HCT116 (cell line): Measurements from ENCODE around the gene HECW1. TPM values are rescaled to one million over a fixed set of nuclear protein-coding genes. Genes with fewer than 3 reads are reported as not detected.

Experiments used
- ATAC-seq: fragments of 200-7000 bp; cut with Tn5 transposase; 2 replicates; pipeline ENCODE4 v1.9.1; 2020; ENCODE audit warnings: mild to moderate bottlenecking, moderate library complexity
- BruUV-seq: library from RNA; stranded (reverse); fragments of 400-500 nt; replicated peaks from 2 replicates; lab custom pipeline; 2021; lab: Mats Ljungman, UMichigan
- CTCF ChIA-PET: fragments of 300-600 bp; sonication (Branson Sonifier 250); formaldehyde crosslinking; loops from one replicate; lab custom pipeline; 2021; ENCODE audit warnings: antibody characterized with exemption; lab: Charles Lee
- POLR2A ChIA-PET: fragments of 300-600, 350-600 bp; sonication (Branson Sonifier 250); formaldehyde crosslinking; loops from one replicate; lab custom pipeline; 2021; ENCODE audit warnings: antibody characterized with exemption; lab: Charles Lee
- RAD21 ChIA-PET, 2 experiments: fragments of 300-600 bp; sonication (Branson Sonifier 250); formaldehyde crosslinking; loops; one replicate each; lab custom pipeline; 2023; ENCODE audit warnings: low total read pairs in 2 of 2; ENCODE audit not compliant: uncharacterized antibody in 2 of 2, unreplicated experiment in 2 of 2, low non-redundant PET in 1 of 2; lab: Charles Lee
- DNase-seq: peaks from one replicate; pipeline ENCODE4 v3.0.0-alpha.2; 2010; ENCODE audit warnings: low read depth, low spot score
- H2AFZ ChIP-seq: fragments of 200-600 bp; shearing (Covaris generic), sonication (generic); 2 replicates; pipeline ENCODE4 v1.6.1; 2017; ENCODE audit warnings: low read depth, mixed run types, mixed read lengths, antibody characterized with exemption, low read length; ENCODE audit not compliant: poor library complexity, severe bottlenecking
- H3K27ac ChIP-seq: 2 replicates; pipeline ENCODE4 v1.5.1; 2012; ENCODE audit warnings: low read depth, low read length
- H3K27me3 ChIP-seq: fragments of 200-600 bp; sonication (generic); 2 replicates; pipeline ENCODE4 v1.6.1; 2016; ENCODE audit warnings: mixed run types, low read length, mixed read lengths; ENCODE audit not compliant: insufficient read depth
- H3K36me3 ChIP-seq, 2 experiments: fragments of 200-500 bp in 1 of 2; fragments of 200-600 bp in 1 of 2; sonication (Bioruptor generic) in 1 of 2; sonication (generic) in 1 of 2; 2 replicates each; pipeline versions ENCODE4 v1.5.1 to v1.6.1; 2014 to 2016; ENCODE audit warnings: low read length in 2 of 2, inconsistent platforms in 1 of 2, mixed read lengths in 1 of 2, mixed run types in 1 of 2; ENCODE audit not compliant: insufficient read depth in 2 of 2, control insufficient read depth in 1 of 2
- H3K4me1 ChIP-seq, 2 experiments: fragments of 200-600 bp in 1 of 2; sonication (generic) in 1 of 2; 2 replicates each; pipeline versions ENCODE4 v1.5.1 to v1.6.1; 2012 to 2017; ENCODE audit warnings: low read length in 2 of 2, inconsistent platforms in 1 of 2, mild to moderate bottlenecking in 1 of 2, mixed read lengths in 1 of 2, mixed run types in 1 of 2, moderate library complexity in 1 of 2; ENCODE audit not compliant: insufficient read depth in 2 of 2, control insufficient read depth in 1 of 2
- H3K4me2 ChIP-seq: fragments of 200-600 bp; sonication (generic); 2 replicates; pipeline ENCODE4 v1.6.1; 2017; ENCODE audit warnings: mixed run types, low read length, mixed read lengths
- H3K4me3 ChIP-seq, 2 experiments: fragments of 200-600 bp in 1 of 2; sonication (generic) in 1 of 2; replicated peaks in 1 of 2; 2 replicates each; pipeline ENCODE4 v1.5.1; 2011 to 2016; ENCODE audit warnings: low read length in 2 of 2, control low read depth in 1 of 2, low read depth in 1 of 2, mild to moderate bottlenecking in 1 of 2, mixed read lengths in 1 of 2, mixed run types in 1 of 2
- H3K79me2 ChIP-seq: fragments of 200-600 bp; sonication (generic); 2 replicates; pipeline ENCODE4 v1.6.1; 2017; ENCODE audit warnings: mild to moderate bottlenecking, mixed run types, low read length, moderate library complexity, mixed read lengths; ENCODE audit not compliant: insufficient read depth
- H3K9ac ChIP-seq: fragments of 200-600 bp; sonication (generic); 2 replicates; pipeline ENCODE4 v1.6.1; 2016; ENCODE audit warnings: low read length, mixed read lengths
- H3K9me2 ChIP-seq: fragments of 200-600 bp; sonication (generic), shearing (Covaris generic); 2 replicates; pipeline ENCODE4 v1.6.1; 2017; ENCODE audit warnings: mixed run types, mild to moderate bottlenecking, moderate library complexity; ENCODE audit not compliant: insufficient read depth
- H3K9me3 ChIP-seq, 2 experiments: fragments of 200-500 bp in 1 of 2; fragments of 200-600 bp in 1 of 2; sonication (Bioruptor generic) in 1 of 2; sonication (generic) in 1 of 2; 2 replicates each; pipeline ENCODE4 v1.6.1; 2014 to 2017; ENCODE audit warnings: low read length in 2 of 2, mixed read lengths in 2 of 2, inconsistent platforms in 1 of 2, low read depth in 1 of 2, mild to moderate bottlenecking in 1 of 2, mixed run types in 1 of 2, moderate library complexity in 1 of 2; ENCODE audit not compliant: control insufficient read depth in 1 of 2, insufficient read depth in 1 of 2
- H4K20me1 ChIP-seq: fragments of 200-600 bp; sonication (generic), shearing (Covaris generic); 2 replicates; pipeline ENCODE4 v1.6.1; 2017; ENCODE audit warnings: mixed run types, mild to moderate bottlenecking, moderate library complexity; ENCODE audit not compliant: insufficient read depth
- CBX3 ChIP-seq: IDR thresholded peaks from 2 replicates; pipeline ENCODE4 v1.6.1; 2012; ENCODE audit warnings: low read depth
- CEBPB ChIP-seq: IDR thresholded peaks from 2 replicates; pipeline ENCODE4 v1.6.1; 2012; ENCODE audit warnings: low read depth
- EGR1 ChIP-seq: IDR thresholded peaks from 2 replicates; pipeline ENCODE4 v1.6.1; 2012; ENCODE audit warnings: low read depth
- EZH2 ChIP-seq: fragments of 200-600 bp; sonication (generic); IDR thresholded peaks from 2 replicates; pipeline ENCODE4 v1.6.1; 2017; ENCODE audit warnings: antibody characterized with exemption, mixed run types
- EZH2phosphoT487 ChIP-seq: fragments of 200-600 bp; IDR thresholded peaks from 2 replicates; pipeline ENCODE4 v1.6.1; 2018; ENCODE audit warnings: antibody characterized with exemption, borderline replicate concordance
- FOSL1 ChIP-seq: IDR thresholded peaks from 2 replicates; pipeline ENCODE4 v1.6.1; 2012; ENCODE audit warnings: low read depth
- JUND ChIP-seq: IDR thresholded peaks from 2 replicates; pipeline ENCODE4 v1.6.1; 2012
- POLR2AphosphoS5 ChIP-seq: IDR thresholded peaks from 2 replicates; pipeline ENCODE4 v1.6.1; 2011; ENCODE audit warnings: mild to moderate bottlenecking, low read depth, low read length, moderate library complexity
- RAD21 ChIP-seq: IDR thresholded peaks from 2 replicates; pipeline ENCODE4 v1.6.1; 2012; ENCODE audit warnings: low read depth, mild to moderate bottlenecking
- SP1 ChIP-seq: IDR thresholded peaks from 2 replicates; pipeline ENCODE4 v1.6.1; 2012; ENCODE audit warnings: low read depth
- SRF ChIP-seq: IDR thresholded peaks from 2 replicates; pipeline ENCODE4 v1.6.1; 2012; ENCODE audit warnings: low read depth
- YY1 ChIP-seq: IDR thresholded peaks from 2 replicates; pipeline ENCODE4 v1.6.1; 2011; ENCODE audit warnings: low read length, low read depth, moderate library complexity, mild to moderate bottlenecking; ENCODE audit not compliant: insufficient replicate concordance; ENCODE audit errors: extremely low read depth
- ZNF274 ChIP-seq: fragments of 200-500 bp; sonication (Bioruptor generic); IDR thresholded peaks from 2 replicates; pipeline ENCODE4 v1.6.1; 2014; ENCODE audit warnings: mild to moderate bottlenecking, low read depth, low read length, inconsistent platforms
- intact Hi-C: fragments of 100-400 bp; cut with micrococcal nuclease; formaldehyde crosslinking; loops from 2 replicates; pipeline ENCODE4 v1.10.0; 2022
- total RNA-seq: library from RNA; stranded (reverse); gene quantifications from one replicate; pipeline ENCODE4 v1.2.1, GENCODE V29; 2021; ENCODE audit not compliant: unreplicated experiment
- TF ChIP-seq, protein P1 (sequence below): IDR thresholded peaks from 2 replicates; pipeline ENCODE4 v1.6.1; 2012
- TF ChIP-seq, protein P2 (sequence below): IDR thresholded peaks from 2 replicates; pipeline ENCODE4 v1.6.1; 2011; ENCODE audit warnings: mild to moderate bottlenecking, low read length, moderate library complexity; ENCODE audit not compliant: insufficient replicate concordance; ENCODE audit errors: extremely low read depth
- TF ChIP-seq, protein P3 (sequence below): IDR thresholded peaks from 2 replicates; pipeline ENCODE4 v1.6.1; 2012
- TF ChIP-seq, protein P4 (sequence below): IDR thresholded peaks from 2 replicates; pipeline ENCODE4 v1.6.1; 2012; ENCODE audit warnings: low read depth
- TF ChIP-seq, protein P5 (sequence below), 3 experiments: fragments of 200-600 bp in 1 of 3; sonication (generic) in 1 of 3; IDR thresholded peaks in 2 of 3; conservative IDR thresholded peaks in 1 of 3; 2 replicates each; pipeline ENCODE4 v1.5.1; 2012 to 2017; ENCODE audit warnings: low read depth in 2 of 3, low read length in 2 of 3, antibody characterized with exemption in 1 of 3, borderline replicate concordance in 1 of 3, control low read depth in 1 of 3, mild to moderate bottlenecking in 1 of 3, mixed read lengths in 1 of 3, mixed run types in 1 of 3, moderate library complexity in 1 of 3; ENCODE audit not compliant: insufficient read depth in 1 of 3

Gene HECW1
- total RNA-seq, 1 experiment from 2014 or later, result 5.6 TPM

DNA sequence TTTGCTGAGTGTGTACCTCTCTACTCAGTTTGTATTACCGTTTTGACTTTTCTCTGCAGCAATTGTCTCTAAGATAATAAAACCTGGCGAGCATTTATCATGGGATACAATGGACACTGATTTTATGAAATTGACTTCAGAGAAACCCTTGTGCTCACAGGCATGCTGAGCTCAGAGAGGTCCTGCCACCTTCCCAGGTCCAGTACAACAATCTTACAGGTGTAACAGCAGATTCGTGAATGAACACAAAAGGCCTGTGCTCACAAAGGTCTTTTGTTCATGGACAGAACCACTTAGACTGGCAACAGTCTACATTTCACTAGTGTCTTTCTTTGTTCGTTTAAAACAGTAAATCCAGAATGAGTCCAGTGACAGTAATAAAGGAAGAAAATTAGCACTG is 43.2 kb downstream of the HECW1 start:
- H3K4me1 ChIP-seq, result no peaks in the 10 kb centered on the region
- no peak overlapping the region for H3K27ac ChIP-seq
- no peak overlapping the region for H3K9ac ChIP-seq
- H3K4me2 ChIP-seq, result no peak overlapping the region
- no peak overlapping the region for H3K4me3 ChIP-seq
- intact Hi-C loops, result no loop called here
- no peaks in the 10 kb centered on the region for H3K27me3 ChIP-seq
- no peaks in the 10 kb centered on the region for H3K79me2 ChIP-seq
- CTCF ChIA-PET, result no interaction called here
- H4K20me1 ChIP-seq, result no peaks in the 10 kb centered on the region
- POLR2A ChIA-PET, result no interaction called here
- no peaks in the 10 kb centered on the region for H3K36me3 ChIP-seq
- DNase-seq, result no peak
- no peaks in the 10 kb centered on the region for H3K9me3 ChIP-seq
- no TSS peak for BruUV-seq
- TF ChIP-seq SP1 (no peak), ZNF274 (no peak), FOSL1 (no peak), RAD21 (no peak), YY1 (no peak), CEBPB (no peak), POLR2AphosphoS5 (no peak), EZH2 (no peak), JUND (no peak), EGR1 (no peak), CBX3 (no peak), EZH2phosphoT487 (no peak), SRF (no peak)
- TF ChIP-seq, protein P1, sequence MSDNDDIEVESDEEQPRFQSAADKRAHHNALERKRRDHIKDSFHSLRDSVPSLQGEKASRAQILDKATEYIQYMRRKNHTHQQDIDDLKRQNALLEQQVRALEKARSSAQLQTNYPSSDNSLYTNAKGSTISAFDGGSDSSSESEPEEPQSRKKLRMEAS, result no peak
- TF ChIP-seq, protein P2, sequence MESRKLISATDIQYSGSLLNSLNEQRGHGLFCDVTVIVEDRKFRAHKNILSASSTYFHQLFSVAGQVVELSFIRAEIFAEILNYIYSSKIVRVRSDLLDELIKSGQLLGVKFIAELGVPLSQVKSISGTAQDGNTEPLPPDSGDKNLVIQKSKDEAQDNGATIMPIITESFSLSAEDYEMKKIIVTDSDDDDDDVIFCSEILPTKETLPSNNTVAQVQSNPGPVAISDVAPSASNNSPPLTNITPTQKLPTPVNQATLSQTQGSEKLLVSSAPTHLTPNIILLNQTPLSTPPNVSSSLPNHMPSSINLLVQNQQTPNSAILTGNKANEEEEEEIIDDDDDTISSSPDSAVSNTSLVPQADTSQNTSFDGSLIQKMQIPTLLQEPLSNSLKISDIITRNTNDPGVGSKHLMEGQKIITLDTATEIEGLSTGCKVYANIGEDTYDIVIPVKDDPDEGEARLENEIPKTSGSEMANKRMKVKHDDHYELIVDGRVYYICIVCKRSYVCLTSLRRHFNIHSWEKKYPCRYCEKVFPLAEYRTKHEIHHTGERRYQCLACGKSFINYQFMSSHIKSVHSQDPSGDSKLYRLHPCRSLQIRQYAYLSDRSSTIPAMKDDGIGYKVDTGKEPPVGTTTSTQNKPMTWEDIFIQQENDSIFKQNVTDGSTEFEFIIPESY, result no peak
- TF ChIP-seq, protein P3, sequence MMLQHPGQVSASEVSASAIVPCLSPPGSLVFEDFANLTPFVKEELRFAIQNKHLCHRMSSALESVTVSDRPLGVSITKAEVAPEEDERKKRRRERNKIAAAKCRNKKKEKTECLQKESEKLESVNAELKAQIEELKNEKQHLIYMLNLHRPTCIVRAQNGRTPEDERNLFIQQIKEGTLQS, result no peak
- TF ChIP-seq, protein P4, sequence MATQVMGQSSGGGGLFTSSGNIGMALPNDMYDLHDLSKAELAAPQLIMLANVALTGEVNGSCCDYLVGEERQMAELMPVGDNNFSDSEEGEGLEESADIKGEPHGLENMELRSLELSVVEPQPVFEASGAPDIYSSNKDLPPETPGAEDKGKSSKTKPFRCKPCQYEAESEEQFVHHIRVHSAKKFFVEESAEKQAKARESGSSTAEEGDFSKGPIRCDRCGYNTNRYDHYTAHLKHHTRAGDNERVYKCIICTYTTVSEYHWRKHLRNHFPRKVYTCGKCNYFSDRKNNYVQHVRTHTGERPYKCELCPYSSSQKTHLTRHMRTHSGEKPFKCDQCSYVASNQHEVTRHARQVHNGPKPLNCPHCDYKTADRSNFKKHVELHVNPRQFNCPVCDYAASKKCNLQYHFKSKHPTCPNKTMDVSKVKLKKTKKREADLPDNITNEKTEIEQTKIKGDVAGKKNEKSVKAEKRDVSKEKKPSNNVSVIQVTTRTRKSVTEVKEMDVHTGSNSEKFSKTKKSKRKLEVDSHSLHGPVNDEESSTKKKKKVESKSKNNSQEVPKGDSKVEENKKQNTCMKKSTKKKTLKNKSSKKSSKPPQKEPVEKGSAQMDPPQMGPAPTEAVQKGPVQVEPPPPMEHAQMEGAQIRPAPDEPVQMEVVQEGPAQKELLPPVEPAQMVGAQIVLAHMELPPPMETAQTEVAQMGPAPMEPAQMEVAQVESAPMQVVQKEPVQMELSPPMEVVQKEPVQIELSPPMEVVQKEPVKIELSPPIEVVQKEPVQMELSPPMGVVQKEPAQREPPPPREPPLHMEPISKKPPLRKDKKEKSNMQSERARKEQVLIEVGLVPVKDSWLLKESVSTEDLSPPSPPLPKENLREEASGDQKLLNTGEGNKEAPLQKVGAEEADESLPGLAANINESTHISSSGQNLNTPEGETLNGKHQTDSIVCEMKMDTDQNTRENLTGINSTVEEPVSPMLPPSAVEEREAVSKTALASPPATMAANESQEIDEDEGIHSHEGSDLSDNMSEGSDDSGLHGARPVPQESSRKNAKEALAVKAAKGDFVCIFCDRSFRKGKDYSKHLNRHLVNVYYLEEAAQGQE, result no peak
- TF ChIP-seq, protein P5, sequence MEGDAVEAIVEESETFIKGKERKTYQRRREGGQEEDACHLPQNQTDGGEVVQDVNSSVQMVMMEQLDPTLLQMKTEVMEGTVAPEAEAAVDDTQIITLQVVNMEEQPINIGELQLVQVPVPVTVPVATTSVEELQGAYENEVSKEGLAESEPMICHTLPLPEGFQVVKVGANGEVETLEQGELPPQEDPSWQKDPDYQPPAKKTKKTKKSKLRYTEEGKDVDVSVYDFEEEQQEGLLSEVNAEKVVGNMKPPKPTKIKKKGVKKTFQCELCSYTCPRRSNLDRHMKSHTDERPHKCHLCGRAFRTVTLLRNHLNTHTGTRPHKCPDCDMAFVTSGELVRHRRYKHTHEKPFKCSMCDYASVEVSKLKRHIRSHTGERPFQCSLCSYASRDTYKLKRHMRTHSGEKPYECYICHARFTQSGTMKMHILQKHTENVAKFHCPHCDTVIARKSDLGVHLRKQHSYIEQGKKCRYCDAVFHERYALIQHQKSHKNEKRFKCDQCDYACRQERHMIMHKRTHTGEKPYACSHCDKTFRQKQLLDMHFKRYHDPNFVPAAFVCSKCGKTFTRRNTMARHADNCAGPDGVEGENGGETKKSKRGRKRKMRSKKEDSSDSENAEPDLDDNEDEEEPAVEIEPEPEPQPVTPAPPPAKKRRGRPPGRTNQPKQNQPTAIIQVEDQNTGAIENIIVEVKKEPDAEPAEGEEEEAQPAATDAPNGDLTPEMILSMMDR (IDR thresholded peaks at IDR 0.05 in 2 of 3, conservative IDR thresholded peaks at IDR 0.05 in 1 of 3; ENCODE audit: borderline replicate concordance in 1 of 3, insufficient read depth in 1 of 3, low read depth in 2 of 3, low read length in 2 of 3), result no peak
- TF ChIP-seq, all 23 proteins: peak for 0
- H2AFZ ChIP-seq, result no peak overlapping the region
- no peak for ATAC-seq
- RAD21 ChIA-PET, result no interaction called here
- H3K9me2 ChIP-seq, result no peaks in the 10 kb centered on the region
